Activated CD8-positive, alpha-beta memory T cell treated with anti-CD3 and anti-CD28 coated beads, Interleukin-2, amount 50 U/mL, for 48 hours (primary cell): ENCODE measurements around the gene HPSE2.
"Not testable (repeated sequence)": the region's sequence is repeated elsewhere in the genome, so short reads cannot be mapped to it uniquely, and the experiment has no call there.

Source experiments
- DNase-seq: peaks from one replicate; pipeline ENCODE4 v3.0.0-alpha.2; 2020

HPSE2 gene

DNA sequence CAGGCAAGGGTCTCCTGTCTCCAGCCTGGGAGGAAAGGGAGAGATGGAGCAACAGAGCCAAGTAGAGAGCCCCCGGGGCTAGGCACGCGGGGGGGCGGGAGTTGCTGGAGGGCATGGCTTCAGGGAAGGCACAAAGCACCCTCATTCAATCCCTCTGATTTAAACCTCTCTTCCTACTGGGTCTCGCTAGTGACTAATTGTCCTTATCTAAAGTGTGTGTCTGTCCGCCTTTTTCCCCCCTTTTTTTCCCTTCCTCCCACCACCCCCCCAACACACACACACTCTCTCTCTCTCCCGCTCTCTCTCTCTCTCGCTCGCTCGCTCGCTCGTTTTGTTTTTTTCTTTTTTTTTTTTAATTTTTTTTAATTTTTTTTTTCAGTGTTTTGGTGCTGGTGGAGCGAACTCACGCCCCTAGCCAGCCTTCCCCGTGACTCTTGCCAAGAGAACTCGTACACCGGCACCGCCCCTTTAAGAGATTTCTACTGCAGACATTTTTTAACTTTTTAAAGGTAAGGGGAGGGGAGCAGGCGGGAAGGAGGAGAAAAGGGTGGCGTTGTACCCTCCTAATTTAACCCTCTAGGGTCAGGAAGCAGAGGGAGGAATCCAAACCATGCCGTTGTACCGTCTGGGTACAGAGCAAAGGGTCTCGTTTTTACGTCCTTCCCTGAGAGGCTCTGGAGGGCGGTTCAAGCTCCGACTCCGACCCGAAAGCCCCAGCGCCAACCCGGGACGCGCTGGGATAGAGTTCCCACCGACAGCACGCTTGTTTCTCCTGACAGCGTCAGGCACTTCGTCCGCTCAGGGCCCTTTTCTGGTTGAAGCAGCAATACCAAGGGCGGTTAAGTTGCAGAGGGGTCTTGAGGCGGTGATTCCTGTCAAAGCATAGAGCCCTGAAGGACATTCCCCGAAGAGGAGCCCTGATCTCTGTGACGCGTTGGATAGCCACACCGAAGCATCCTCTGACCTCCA lies at the start of gene HPSE2:
HPSE2 (minus strand) TSS at position 195 of the 969 bp plus-strand sequence.
- DNase-seq: no peak

- DNase-seq: no peak
These were observed 44.8 kb upstream of the HPSE2 start for GRCh38 chr10:99280472-99280871.

GRCh38 chr10:99279626-99280111 lies 44.0 kb upstream of the HPSE2 start:
- DNase-seq: no peak

GRCh38 chr10:99276848-99277486 lies 41.3 kb upstream of the HPSE2 start:
- no peak for DNase-seq

- no peak for DNase-seq
These were observed 30.7 kb upstream of the HPSE2 start for GRCh38 chr10:99266383-99266782.

- DNase-seq: no peak
These were observed 13.2 kb upstream of the HPSE2 start for GRCh38 chr10:99248824-99249223.

- DNase-seq: not testable (repeated sequence)
These were observed 12.2 kb upstream of the HPSE2 start for GRCh38 chr10:99247893-99248292.

DNA sequence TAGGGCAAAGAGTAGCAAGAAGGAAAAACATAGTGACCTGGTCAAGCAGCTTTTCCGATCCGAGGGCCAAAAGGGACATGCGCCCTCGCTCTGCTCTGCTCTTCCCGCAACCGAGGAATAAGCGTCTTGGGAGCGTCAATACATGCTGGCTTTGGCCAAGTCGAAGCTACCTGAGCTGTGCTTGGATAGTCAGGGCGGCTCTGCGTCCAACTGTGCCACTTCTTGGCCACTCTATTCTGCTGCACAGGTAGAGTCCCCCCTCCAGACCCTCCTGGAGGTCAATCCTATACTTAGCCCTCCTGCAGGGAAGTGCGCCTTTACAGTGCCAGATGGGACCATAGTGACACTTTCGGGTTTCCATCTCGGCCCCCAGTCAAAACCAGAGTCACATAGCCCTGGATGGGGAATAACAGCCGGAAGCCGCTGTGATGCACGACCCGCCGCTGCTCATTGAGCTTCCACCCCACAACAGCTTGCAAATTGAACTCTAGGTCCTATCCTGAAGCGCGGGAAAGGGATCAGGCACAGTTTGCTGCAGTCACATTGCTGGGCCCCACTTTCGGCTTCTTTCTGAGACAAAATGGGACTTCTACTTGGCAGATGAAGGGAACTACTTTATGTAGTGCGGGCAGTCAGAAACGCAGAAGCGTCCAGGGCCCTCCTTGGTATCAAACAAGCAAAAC lies 1.1 kb upstream of the HPSE2 start:
- DNase-seq: no peak

- DNase-seq: no peak
These were observed 628 bp downstream of the HPSE2 start for GRCh38 chr10:99234791-99235657.

DNA sequence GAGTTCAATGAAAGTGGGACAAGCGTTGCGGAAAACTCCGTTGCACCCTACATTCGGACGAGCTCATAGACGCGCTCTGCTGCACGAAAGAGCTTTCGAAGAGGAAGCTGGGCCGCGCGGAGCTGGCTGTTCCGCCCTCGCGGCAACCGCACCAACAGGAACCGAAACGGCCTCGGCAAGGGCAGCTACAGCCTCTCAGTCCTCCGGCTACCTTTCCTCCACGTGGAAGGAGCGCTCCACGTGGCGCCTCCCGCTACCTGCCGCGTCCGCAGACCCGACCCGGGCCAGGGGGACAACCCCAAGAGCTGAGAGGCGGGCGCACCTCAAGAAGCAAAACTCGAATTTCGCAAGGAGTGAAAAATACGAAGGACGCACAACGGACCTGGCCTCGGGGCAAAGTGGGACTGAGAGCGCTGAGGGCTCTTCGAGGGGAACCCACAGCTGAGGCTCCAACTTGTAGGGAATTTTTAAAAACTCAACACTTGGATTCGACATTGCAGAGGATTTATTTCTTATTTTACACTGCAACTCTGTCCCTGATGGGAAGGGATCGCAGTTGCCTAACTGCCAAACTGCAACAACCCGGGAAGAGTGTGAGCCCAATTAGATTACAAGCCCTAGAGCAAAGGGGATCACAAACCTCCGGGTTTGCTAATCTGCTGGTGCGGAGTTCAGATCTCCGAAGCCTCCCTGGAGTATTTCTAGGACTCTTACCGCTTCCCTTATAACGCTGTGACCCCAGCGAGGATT lies 1.4 kb downstream of the HPSE2 start:
- peak; percentile 74 for DNase-seq

DNA sequence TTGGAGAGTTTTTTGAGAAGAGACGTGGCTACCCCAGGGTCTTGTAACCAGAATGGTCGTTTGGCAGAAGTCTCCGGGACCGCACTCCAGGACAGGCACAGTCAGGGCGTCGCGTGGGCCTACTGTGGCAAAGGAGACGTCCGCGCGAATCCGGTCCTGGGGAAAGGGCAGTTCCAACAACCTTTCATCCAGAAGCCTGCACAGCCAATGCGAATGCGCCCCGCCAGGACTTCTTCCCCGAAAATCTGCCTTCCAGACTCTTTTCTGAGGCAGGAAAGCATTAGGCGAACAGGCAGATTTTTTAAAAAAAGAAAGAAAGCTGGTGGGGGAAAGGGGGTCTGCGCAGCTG lies 2.0 kb downstream of the HPSE2 start:
- peak; percentile 49 for DNase-seq

GRCh38 chr10:99233000-99233688 lies 2.5 kb downstream of the HPSE2 start:
- DNase-seq: no peak

- peak; percentile 55 for DNase-seq
These were observed 3.2 kb downstream of the HPSE2 start for GRCh38 chr10:99232360-99232999.

- no peak for DNase-seq
These were observed 10.9 kb downstream of the HPSE2 start for GRCh38 chr10:99224766-99225165.

DNA sequence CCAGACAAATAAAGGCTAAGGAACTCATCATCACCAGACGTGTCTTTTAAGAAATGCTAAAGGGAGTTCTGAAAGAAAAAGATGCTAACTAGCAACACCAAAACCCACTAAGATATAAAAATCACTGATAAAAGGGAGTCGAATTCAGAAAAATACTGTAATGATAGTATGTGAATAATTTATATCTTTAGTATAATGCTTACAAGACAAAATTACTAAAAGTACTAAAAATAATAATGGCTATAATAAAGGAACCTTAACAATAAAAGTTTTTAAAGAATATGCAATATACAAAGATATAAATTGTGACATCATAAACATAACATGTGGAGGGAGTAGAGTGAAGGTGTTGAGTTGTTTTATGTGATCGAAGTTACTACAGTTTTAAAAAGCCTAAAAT lies 28.3 kb downstream of the HPSE2 start:
- DNase-seq: no peak

- DNase-seq: no peak
These were observed 32.3 kb downstream of the HPSE2 start for GRCh38 chr10:99203310-99203709.

DNA sequence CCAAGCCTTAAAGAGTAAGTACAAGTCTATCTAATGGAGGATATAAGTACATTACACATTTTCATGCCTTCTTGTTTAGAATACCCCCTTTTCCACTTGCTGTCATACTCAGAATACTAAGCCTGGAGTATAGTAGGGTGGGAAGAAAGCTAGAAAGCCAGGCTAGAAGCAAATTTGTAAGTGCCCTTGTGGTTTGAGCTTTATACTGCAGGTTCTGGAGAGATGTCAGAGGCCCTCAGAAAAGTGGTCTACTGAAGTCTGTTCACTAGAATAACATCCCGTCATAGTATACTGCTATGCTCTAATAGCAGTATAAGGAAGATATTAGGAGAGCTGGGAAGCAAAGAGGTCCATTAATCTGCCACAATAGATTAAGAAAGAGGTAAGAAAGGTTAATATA lies 62.7 kb downstream of the HPSE2 start:
- DNase-seq: no peak

DNA sequence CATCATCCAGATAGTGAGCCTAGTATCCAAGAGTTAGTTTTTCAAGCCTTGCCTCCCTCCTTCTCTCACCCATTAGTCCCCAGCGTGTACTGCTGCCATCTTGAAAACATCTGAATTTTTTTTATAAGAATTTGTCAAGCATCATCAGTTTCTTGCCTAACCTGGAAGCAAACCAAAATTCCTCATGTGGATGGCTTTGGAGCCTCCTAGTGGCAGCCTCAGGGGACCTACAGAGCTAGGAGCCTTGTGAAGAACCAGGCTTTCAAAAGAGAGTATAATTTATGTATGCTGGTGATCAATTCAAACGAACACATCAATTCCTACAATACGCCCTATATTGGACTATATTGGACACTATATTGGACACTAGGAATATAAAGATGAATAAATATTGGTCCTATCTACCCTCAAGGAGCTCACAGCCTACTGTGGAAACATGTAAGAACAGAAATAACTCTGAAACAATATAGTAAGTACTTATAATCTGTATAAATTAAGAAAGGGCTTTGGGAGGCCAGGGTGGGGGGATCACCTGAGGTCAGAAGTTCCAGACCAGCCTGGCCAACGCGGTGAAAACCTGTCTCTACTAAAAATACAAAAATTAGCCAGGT lies 63.4 kb downstream of the HPSE2 start:
- no peak for DNase-seq

DNA sequence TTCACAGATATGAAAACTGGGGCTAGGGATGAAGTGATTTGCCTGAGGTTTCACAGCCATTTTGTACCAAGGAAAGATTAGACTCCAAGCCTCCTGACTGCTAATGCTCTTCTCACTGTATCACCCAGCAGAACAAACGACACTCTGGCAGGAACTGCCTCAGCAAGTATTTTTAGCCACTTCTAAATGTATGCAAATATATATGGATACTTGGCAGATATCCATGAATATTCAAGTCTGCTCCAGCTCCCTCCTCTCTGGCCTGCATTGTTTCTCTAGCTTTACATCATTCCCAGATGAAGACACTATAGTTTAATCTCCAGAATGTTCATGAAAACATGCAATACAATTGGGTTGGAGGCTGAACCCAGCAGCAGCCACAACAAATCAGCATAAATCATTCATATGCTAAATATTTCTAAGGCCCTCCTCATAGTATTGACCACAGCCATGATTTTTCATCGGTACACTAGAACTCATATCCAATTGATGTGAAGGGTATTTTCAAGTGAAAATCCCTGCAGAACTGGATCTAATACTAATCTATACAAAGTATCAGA lies 65.5 kb downstream of the HPSE2 start:
- no peak for DNase-seq

- DNase-seq: no peak
These were observed 74.5 kb downstream of the HPSE2 start for GRCh38 chr10:99161165-99161564.
